Measurements from ENCODE around the gene SNAP47. TPM values are rescaled to one million over a fixed set of nuclear protein-coding genes. Genes with fewer than 3 reads are reported as not detected.

Gene SNAP47
- polyA plus RNA-seq (2012; rRNA removed), result 44.0 and 45.6 TPM in 2 replicates
- polyA plus RNA-seq (2012; cell fraction: cytosol; rRNA removed), result 41.0 and 45.9 TPM in 2 replicates
- 32.7 and 40.3 TPM in 2 replicates for polyA plus RNA-seq (2012; cell fraction: nucleus; rRNA removed)

- peak within 1 kb of the TSS; percentile 54 to 72 for H3K27ac ChIP-seq (ENCODE audit: low read depth in 2 of 2, low read length in 1 of 2)
- H3K27me3 ChIP-seq (ENCODE audit: insufficient read depth), result no peaks in the 10 kb centered on the region
- peaks cover 6 to 31% of the 10 kb centered on the region in 2 experiments for H3K36me3 ChIP-seq (replicated peaks in 1 of 2; ENCODE audit: control insufficient read depth in 1 of 2, insufficient read depth in 2 of 2, low read length in 1 of 2)
- no peaks in the 10 kb centered on the region for H3F3A ChIP-seq (replicated peaks; ENCODE audit: insufficient read depth)
- WGBS (ENCODE audit: low lambda C conversion rate), result 0% methylated on average over 16 of the region's 83 CpGs
- ChIA-PET POLR2A (interaction anchor here (0.7 kb wide), 1 partner anchor 1067 kb away, joined by 4 read pairs; no protein-coding TSS in a partner anchor), CTCF (no interaction called here)
- peak within 1 kb of the TSS; percentile 63 to 97 for H3K4me3 ChIP-seq (ENCODE audit: low read depth in 2 of 2, low read length in 1 of 2)
- DNase-seq, result peak; percentile 97
- H3K9me3 ChIP-seq, result no peaks in the 10 kb centered on the region
- peak within 1 kb of the TSS; percentile 81; the same call in 1 of the 2 replicates for H2AFZ ChIP-seq (ENCODE audit: low read depth)
- no peaks in the 10 kb centered on the region for H3K9me2 ChIP-seq
- H3K4me2 ChIP-seq, result peak within 1 kb of the TSS; percentile 100
- peaks cover 6% of the 10 kb centered on the region; the same call in 1 of the 2 replicates for H4K20me1 ChIP-seq (ENCODE audit: insufficient read depth)
- H3K4me1 ChIP-seq (ENCODE audit: control insufficient read depth in 1 of 2, insufficient read depth in 2 of 2, low read depth in 1 of 2, low read length in 1 of 2), result peaks cover 3 to 23% of the 10 kb centered on the region in 2 experiments; a peak in 2 of 4 replicates
- peaks cover 72% of the 10 kb centered on the region for H3K79me2 ChIP-seq (ENCODE audit: insufficient read depth)
- H3K9ac ChIP-seq, result peak within 1 kb of the TSS; percentile 89
- TF ChIP-seq MEF2A (IDR thresholded peaks at IDR 0.05; ENCODE audit: borderline replicate concordance, low read depth) (no peak), REST (IDR thresholded peaks at IDR 0.05; ENCODE audit: low read depth, low read length) (peak; percentile 28; the same call in 1 of the 2 replicates), MAX (IDR thresholded peaks at IDR 0.05; ENCODE audit: low read depth) (peak; percentile 90), CHD2 (IDR thresholded peaks at IDR 0.05; ENCODE audit: low read length, partially characterized antibody) (peak; percentile 95), SMC3 (IDR thresholded peaks at IDR 0.05; ENCODE audit: low read depth, low read length) (no peak), ZBTB33 (IDR thresholded peaks at IDR 0.05; ENCODE audit: borderline replicate concordance, low read depth) (peak; percentile 82; the same call in 1 of the 2 replicates), TCF12 (IDR thresholded peaks at IDR 0.05) (peak; percentile 12; the same call in 1 of the 2 replicates), IRF3 (IDR thresholded peaks at IDR 0.05; ENCODE audit: low read depth, low read length) (peak; percentile 38; the same call in 1 of the 2 replicates), YY1 (IDR thresholded peaks at IDR 0.05; ENCODE audit: low read depth) (no peak), USF2 (IDR thresholded peaks at IDR 0.05; ENCODE audit: borderline replicate concordance, low read depth, low read length) (0 out of 2 replicates have a peak, but pooled peaks have one; percentile 35), EZH2phosphoT487 (IDR thresholded peaks at IDR 0.05; ENCODE audit: borderline replicate concordance, low read depth) (no peak), RCOR1 (IDR thresholded peaks at IDR 0.05; ENCODE audit: low read length) (peak; percentile 56; the same call in 1 of the 2 replicates), GATA2 (CRISPR knock-in tag; IDR thresholded peaks at IDR 0.05) (no peak), JUND (IDR thresholded peaks at IDR 0.05) (no peak), ELF1 (IDR thresholded peaks at IDR 0.05) (peak; percentile 79), EP300 (IDR thresholded peaks at IDR 0.05; ENCODE audit: borderline replicate concordance in 1 of 2, low read depth in 1 of 2, low read length in 1 of 2) (peak in 1 of 2 experiments; percentile 28; a peak in 1 of 4 replicates), TAF1 (IDR thresholded peaks at IDR 0.05; ENCODE audit: borderline replicate concordance, low read depth, low read length) (peak; percentile 72), FOXJ3 (CRISPR knock-in tag; IDR thresholded peaks at IDR 0.05) (no peak), TEAD4 (IDR thresholded peaks at IDR 0.05; ENCODE audit: borderline replicate concordance, insufficient read depth) (no peak), RAD21 (IDR thresholded peaks at IDR 0.05; ENCODE audit: low read length) (no peak), CTCF (IDR thresholded peaks at IDR 0.05) (no peak), NRF1 (IDR thresholded peaks at IDR 0.05; ENCODE audit: low read depth, low read length) (peak; percentile 96)
These were observed at the start of gene SNAP47, which contains the start of gene JMJD4 for GRCh38 chr1:227734856-227735538. Gene SNAP47, plus strand, starts transcription at chr1:227735435. Its CDS starts 12,302 bp downstream, at chr1:227747737. Gene JMJD4, minus strand, starts transcription at chr1:227735302. Its CDS starts 29 bp downstream, at chr1:227735273.
